GM19467 (cell line): ENCODE data around the gene GLOD4.
"Not testable (repeated sequence)": the region's sequence is repeated elsewhere in the genome, so short reads cannot be mapped to it uniquely, and the experiment has no call there.

Experiments
- ATAC-seq: cut with Tn5 transposase; IDR thresholded peaks from one replicate; pipeline ENCODE4 v1.9.1; 2021; ENCODE audit warnings: mild to moderate bottlenecking, moderate library complexity; ENCODE audit not compliant: unreplicated experiment

The GLOD4 gene

GRCh38 chr17:802901-803881, 21.1 kb upstream of the GLOD4 start:
- ATAC-seq = no peak

- ATAC-seq = no peak
Observed at GRCh38 chr17:802481-802880, 20.4 kb upstream of the GLOD4 start.

GRCh38 chr17:801660-802059, 19.6 kb upstream of the GLOD4 start:
- ATAC-seq = no peak

GRCh38 chr17:800446-801242, 18.6 kb upstream of the GLOD4 start:
- ATAC-seq = no peak

GRCh38 chr17:799261-799660, 17.2 kb upstream of the GLOD4 start:
- no peak for ATAC-seq

GRCh38 chr17:798246-798645, 16.2 kb upstream of the GLOD4 start:
- no peak for ATAC-seq

- ATAC-seq = no peak
Observed at GRCh38 chr17:797236-797840, 15.3 kb upstream of the GLOD4 start.

GRCh38 chr17:796609-797008, 14.5 kb upstream of the GLOD4 start:
- ATAC-seq = no peak

GRCh38 chr17:795721-796120, 13.6 kb upstream of the GLOD4 start:
- no peak for ATAC-seq

GRCh38 chr17:795276-795675, 13.2 kb upstream of the GLOD4 start:
- no peak for ATAC-seq

- ATAC-seq = no peak
Observed at GRCh38 chr17:794876-795275, 12.8 kb upstream of the GLOD4 start.

- no peak for ATAC-seq
Observed at GRCh38 chr17:792277-792676, 10.2 kb upstream of the GLOD4 start.

GRCh38 chr17:791829-792228, 9.7 kb upstream of the GLOD4 start:
- no peak for ATAC-seq

- not testable (repeated sequence) for ATAC-seq
Observed at GRCh38 chr17:790874-791247, 8.8 kb upstream of the GLOD4 start.

GRCh38 chr17:789931-790873, 8.1 kb upstream of the GLOD4 start:
- ATAC-seq = not testable (repeated sequence)

GRCh38 chr17:789160-789840, 7.2 kb upstream of the GLOD4 start:
- no peak for ATAC-seq

- no peak for ATAC-seq
Observed at GRCh38 chr17:788551-788950, 6.5 kb upstream of the GLOD4 start.

- ATAC-seq = no peak
Observed at GRCh38 chr17:787641-788221, 5.7 kb upstream of the GLOD4 start.

- ATAC-seq = not testable (repeated sequence)
Observed at GRCh38 chr17:785901-786300, 3.8 kb upstream of the GLOD4 start.
